DMS153 treated with DMSO at 0.1 percent for 48 hours (cell line): ENCODE measurements around the gene DPP6.

Source experiments
- DNase-seq: peaks from one replicate; lab custom pipeline; 2025; ENCODE audit not compliant: unreplicated experiment; lab: John Stamatoyannopoulos, UW

Gene DPP6

DNA sequence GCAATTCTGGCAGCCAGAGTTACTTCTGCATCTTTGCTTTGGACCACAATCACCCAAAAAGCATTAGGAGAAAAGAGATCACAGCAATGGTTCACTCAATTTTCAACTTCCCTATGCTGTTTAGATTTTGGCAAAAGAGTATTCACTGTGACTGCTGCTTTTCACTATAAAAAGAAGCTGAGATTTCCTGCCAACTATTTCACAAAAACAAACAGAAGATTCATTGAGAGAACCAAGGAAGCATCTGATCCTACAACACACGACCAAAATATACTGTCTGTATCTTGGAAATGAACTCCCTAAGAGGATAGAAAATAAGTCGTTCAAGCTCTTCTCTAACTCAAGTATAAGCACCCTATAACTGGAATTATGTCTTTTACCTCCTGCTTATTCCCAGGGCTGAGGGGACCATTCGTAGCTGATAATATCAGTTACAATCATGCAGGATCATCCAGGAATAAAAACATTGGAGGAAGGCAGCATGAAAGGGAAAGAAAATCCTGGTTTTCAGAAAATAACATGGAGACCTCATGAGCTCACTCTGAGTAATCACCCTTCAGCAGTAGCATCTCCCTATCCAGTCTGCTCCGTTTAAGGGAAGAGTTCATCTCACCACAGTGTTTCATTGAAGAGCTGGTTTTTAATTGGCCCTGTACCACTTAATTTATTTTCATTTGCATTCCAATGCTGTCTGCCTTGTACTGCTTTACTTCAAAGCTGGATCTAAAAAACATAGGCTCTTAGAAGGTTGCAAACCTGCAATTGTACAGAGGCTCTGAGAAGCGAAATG is 694.6 kb downstream of the DPP6 start:
- DNase-seq: no peak

DNA sequence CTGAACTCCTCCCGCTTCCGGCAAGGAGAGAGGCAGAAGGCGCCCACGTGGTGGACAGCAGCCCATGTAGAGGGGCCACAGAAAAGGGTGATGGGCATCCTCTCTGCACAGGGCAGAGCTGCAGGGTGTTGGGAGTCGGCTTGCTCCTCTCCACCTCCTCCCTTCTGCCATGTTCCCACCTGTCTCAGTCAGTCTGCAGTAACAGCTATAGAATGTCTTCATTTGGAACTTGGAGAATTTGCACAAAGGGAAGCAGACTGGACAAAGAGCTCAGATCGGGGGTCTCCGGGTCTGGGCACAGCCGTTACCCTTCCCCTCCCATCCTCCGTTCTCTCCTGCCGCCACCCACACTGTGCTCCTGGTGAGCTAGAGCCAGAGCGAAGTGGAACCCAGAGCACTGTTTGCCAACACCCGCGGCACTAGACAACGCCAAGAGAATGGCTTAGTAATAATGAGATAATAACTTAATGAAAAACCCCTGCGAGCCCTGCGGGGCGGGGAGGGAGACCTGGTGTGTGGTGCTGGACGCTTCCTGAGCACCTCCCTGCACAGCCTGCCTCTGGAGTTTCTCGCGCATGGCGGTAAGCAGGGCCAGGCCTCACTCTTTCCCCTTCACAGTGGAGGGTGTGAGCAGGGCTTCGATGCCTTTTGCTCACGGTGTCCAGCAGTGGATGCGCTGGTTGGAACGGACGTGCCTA is 696.0 kb downstream of the DPP6 start:
- no peak for DNase-seq

DNA sequence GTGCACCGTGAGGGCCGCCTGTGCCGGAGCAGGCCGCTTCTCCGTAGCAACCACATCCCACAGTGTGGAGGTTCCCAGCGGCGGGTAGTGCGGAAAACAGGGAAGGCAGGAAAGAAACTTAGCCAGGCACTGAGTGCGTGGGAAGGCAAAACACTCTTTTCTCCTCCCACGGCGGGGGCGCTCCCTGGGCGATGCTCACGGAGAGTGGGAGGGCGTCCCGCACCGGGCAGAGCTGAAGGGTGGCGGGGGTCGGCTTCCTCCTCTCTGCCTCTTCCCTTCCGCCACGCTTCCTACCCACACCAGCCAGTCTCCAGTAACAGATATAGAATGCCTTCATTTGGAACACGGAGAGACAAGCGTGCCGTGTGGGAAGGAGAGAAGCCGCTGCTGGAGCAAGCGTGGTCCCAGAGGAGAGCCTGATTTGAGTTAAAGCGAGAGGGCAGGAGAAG is 698.2 kb downstream of the DPP6 start:
- DNase-seq: no peak

DNA sequence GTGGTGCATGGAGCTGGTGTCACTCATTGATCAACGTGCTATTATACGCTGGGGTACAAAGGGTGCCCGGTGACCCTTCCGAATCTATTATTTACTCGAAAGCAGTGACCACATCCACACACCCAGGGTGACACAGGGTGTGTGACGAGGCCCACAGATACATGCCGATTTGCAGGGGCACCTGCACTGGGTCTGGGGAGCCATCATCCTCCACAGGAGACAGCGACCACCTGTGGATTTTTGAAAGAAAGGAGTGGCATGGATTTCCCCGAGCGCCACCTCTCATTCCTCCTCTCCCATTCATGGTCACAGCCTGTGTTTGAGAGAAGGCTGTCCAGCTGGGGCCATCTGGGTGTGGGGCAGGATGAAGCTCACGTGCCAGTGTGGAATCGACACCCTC is 701.0 kb downstream of the DPP6 start:
- no peak for DNase-seq

DNA sequence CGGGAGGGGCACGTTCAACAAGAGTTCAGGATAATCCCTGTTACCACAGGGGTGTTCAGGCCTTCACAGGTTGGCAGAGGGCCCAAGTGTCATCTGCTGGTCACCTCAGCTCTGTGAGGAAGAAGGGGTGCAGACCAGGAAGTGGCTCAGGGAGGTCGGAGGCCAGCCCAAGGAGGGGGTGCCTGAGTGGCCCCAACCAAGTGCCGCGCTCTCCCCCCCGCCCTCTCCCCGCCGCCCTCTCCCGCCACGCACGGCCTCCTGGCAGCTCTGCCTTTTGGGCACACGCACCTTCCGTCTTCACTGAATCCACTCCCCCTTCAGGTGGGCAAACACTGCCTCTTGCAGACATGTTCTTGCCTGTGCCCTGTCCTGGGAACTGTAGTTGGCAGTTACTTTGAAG is 705.6 kb downstream of the DPP6 start:
- DNase-seq: no peak

DNA sequence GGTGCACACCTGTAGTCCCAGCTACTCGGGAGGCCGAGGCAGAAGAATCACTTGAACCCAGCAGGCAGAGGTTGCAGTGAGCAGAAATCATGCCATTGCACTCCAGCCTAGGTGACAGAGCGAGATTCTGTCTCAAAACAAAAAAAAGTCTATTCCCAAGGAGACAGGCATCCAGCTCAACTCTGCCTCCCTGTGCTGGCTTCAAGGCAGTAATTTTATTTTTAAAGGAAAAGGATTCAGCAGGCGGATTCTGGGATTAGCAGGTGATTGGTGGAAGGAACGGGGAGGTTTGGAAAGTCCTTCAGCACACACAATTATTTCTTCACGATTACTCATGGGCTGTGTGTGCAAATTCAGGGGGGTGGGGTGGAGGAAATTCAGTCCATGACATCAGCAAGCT is 707.8 kb downstream of the DPP6 start:
- DNase-seq: no peak

DNA sequence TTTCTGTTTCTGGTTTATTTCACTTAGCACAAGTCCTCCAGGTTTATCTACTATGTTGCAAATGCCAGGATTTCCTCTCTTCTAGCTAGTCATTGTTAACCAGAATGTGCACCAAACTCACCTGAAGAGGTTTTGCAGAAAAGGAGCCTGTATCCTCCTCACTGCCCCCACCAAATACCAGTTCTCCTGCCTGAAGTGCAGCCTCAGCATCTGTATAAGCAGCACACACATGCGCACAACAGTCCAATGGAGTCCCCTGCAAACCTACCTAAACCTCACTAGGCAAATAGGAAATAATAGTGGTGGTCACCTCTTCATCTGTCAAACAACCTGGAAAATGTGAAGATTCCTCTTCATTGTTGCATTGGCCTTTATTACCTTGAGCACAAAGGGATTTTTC is 712.9 kb downstream of the DPP6 start:
- DNase-seq: no peak

DNA sequence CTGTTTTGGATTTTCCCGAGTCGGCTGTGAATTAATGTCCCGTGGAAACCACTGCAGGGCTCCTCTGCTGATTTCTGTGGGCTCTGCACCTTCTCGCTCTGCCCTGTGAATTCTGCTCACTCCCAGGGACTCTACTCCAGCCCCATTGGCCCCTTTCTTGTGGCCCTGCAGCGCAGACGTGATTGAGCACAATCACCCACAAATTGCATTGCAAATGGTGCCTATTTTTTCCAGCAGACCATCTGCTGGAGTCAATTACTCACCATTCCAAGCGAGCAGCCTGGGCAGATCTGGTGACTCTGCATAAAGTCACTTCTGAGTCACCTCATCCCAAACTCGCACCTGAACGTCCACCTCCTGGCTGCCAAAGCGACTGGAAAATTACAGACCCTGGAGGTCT is 714.9 kb downstream of the DPP6 start:
- DNase-seq: no peak

DNA sequence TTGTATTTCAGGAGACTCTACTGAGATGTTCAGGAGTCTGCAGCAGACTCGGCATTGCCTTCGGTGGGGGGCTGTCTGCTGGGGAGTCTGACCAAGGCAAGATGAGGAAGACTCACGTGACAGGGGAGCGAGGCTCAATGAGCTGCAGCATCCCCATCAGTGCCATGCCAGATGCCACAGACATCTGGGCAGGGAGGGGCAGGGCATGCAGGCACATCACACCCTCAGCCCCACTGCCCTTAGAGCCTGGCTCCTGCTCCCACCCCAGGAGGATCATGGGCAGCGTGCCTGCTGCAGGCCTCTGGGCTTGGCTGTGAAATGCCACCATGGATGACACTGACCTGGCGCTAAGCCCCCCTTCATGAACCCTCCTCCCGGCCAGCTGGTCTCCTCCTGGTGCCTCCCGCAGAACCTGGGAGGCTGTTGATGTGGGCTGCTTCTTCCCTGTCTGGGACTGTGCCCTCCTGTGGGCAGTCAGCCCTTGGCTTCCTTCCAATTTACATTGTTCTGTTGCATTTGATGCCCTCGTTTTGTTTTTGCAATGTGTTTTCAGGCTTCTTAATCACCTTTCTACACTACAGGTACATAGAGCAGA is 715.7 kb downstream of the DPP6 start:
- DNase-seq: no peak

DNA sequence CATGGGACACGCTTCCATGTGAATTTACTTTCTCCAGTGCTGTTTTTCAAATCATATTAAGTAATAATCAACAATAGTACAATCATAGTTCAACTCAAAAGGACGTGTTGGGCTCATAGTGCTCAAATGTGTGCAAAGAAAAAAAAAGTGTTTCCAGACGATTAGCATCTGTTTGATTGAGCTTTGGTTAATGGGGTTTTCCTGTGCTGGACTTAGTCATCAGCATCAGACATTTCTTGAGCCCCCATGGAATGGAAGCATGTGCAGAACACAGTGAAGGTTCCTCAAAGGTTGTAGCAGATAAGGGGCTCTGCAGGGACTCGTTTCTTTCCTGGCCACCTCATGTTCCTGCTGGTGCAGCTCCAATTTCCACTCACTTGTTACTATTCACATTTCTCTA is 716.8 kb downstream of the DPP6 start:
- no peak for DNase-seq

DNA sequence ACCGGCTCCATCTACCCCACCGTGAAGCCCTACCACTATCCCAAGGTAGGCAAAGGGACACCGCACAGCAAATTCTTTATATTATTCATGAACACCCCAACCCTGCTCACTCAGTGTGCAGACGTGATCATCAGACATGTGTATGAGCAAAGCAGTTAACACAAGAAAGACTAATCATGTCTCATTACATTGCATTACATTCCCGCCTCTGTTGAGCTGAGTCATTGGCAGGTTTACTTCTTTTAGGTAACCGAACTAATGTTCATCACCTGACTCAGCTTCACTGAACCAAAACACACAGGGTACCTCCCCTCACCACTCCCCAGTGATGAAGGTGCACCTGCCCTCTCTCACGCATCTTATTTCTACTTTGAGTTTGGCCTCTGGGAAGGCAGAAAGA is 717.3 kb downstream of the DPP6 start:
- no peak for DNase-seq

DNA sequence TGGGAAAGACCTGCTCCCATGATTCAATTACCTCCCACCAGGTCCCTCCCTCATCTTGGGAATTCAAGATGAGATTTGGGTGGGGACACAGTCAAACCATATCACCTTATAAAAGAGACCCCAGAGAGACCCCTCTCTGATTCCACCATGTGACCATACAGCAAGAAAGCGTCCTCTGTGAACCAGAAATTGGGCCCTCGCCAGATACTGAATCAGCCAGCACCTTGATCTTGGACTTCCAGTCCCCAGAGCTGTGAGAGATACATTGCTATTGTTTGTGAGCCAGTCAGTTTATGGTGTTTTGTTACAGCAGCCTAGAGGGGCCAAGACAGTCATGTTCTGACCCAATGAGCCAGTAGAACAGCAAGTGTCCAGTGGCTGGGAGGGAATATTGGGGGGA is 718.2 kb downstream of the DPP6 start:
- DNase-seq: no peak

DNA sequence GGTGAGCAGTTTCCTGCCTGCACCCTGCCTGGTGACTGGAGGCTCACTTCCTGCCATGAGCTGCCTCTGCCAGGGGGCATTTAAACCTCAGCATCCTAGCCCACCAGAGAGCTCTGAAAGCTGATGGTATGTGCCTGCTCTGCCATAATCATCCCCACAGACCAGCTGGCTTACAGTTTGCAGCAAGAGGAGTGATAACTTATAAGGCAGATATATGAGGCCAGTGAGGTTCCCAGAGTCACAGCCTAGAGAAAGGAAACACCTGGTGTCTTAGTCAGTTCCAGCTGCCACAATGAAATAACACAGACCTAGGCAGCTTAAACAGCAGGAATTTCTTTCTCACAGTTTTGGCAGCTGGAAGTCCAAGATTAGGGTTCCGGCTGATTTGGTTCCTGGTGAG is 718.8 kb downstream of the DPP6 start:
- DNase-seq: no peak

DNA sequence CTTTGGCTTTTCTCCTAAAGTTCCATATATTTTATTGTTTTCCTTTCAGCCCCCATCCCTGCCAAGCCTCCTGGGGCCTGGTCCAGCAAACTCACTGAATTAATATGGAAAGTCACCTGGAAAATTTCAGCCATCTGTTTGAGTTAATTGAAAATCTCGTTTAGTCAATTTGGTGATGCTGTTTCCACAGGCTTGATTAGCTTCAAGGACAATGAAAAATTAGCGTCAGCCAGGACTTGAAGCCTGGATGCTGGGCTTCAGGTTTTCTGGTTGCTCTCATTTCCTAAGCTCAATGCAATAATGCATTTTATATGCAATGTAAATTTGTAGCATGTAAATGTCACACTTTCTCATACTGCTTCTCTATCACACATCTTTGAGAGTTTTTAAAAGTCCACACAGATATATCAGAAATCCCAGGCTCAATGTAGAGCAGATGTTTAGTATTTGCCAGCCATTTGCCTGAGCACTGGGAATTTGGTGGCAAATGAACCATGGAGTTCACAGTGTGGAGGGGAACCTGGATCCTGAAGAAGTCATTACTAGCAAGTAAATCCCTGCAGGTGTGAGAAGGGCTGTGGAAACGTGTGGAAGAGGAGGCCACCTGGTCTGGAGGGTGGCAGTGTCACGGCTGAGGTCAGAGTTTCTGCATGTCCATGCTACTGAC is 722.2 kb downstream of the DPP6 start:
- DNase-seq: no peak

DNA sequence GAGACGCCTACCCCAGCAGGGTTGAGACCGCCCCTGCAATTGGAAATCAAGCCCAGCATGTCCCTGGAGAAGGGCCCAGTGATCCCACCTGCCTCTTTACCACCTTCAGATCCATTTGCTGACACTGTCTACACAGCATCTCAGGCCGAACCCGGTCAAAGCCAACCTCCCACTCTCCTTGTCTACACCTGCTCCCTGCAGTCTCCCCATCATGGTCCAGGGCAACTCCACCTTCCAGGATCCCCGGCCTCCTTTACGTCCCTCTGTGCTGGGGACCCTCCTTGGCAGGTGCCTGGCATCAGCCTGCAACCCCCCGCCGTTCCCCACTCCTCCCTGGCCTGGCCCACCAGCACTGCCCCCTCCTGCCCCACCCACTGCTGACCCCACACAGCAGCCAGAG is 723.5 kb downstream of the DPP6 start:
- DNase-seq: no peak

DNA sequence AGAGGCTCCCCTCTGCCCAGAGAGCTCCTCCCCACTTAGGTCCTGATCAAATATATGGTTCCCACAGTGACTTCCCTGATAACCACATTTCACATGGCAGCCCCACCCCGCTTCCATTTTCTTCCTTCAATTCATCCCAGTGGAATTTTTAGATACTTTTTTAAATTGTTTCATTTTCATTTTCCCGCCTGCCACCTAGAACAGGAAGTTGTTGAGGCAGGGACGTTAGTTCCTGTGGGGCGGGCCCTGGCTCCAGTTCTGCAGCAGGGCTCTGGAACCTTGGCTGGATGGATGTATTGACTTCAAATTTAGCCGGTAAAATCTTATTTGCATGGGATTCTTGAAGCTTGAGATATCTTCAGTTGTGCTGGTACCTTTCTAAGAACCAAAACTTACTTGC is 724.2 kb downstream of the DPP6 start:
- DNase-seq: no peak

DNA sequence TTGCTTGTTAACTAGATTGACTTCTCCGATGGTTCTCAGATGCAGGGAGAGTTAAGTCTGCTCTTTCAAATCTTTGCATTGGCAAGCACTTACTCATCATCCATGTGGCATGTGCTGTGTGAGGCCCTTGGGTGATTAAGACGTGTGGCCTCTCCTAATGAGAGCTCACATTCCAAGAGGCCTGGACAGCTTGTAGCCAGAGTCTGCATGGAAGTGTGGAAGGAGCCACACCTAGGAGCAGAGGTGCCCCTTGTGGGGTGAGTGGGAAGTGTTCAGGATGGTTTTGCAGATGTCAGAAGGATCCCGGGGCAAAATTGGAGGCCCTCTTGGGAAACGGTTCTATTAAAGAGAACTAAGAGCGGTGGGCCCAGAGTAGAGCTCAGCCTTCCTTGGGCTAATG is 724.8 kb downstream of the DPP6 start:
- DNase-seq: no peak

DNA sequence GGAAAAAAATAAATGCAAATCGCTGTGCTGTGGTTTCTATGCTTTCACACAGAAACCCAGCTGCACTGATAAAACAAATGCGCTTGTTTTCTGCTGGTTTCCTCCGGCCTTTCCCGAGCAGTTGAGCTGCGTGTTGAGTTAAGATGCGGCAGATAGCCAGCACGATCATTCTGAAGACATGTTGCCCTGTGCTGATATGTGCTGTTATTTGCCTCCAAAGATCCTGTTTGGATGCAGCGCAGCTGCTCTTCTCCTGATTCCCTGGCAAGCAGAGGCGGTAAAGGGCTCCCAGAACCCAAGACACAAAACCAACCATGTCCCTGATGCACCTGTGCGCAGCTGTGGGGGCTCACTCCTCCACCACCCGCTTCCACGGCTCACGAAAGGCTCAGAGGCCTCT is 725.3 kb downstream of the DPP6 start:
- no peak for DNase-seq

DNA sequence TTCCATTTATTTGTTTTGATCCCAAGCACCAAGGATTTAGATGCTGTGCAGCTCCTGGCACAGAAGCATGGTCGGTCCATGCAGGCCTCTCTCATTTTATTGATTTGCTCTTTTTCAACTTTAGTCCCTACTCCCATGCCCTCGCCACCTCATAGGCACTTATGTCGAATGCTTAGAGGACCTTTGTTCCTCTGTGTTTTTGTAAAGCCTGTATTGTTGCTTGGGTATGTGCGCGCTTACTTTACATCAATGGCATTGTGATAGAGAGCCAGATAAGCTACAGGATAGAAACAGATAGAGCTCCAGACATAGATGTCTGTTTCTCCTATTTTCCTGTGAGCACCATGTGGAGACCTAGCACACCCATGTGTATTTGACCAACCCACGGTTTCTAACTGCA is 725.7 kb downstream of the DPP6 start:
- no peak for DNase-seq

DNA sequence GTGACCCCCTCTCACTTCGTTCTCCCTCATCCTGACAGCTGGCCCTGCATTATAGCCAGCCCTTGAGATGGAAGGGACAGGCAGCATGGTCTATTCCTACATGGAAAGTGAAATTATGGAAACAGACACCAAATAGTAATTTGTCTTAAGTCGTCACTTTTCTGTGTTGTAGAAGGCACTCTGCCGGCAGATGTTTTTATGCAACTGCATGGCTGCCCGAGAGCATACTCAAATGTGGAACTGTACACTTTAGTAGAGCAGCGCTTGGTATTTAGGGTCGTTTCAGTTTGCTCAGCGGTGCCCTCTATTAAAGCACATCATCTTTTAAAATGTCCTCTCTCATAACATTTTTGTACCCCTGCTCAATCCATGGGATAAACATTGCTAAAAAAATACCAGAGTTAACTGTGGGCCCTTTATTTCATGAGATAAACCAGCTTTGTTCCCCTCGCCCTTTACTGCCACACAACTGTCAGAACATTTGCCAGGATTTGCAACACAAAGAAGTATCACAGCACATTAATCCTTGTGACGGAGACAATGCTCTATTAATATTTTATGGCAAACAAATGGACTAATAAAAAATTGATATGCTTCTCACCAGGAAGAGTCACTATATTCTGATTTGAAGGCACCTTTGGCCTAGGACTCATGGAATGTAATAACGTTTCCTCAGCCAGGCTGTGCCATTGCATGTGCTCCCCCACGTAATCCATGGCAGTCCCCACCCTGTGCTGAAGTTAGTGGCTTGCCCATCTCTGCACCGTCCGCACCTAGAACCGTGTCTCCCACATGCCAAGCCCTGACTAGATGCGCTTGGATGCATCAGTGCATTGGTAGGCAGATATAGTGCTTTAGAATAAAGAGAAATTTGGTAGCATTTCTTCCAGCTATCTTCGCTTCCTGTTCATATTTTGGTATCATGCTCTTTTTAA is 729.4 kb downstream of the DPP6 start:
- DNase-seq: no peak
